Neural progenitor cell (in vitro differentiated cells): ENCODE measurements around the gene DIRAS1. TPM values are rescaled to one million over a fixed set of nuclear protein-coding genes. Genes with fewer than 3 reads are reported as not detected.

Experiments used
- DNase-seq: peaks from one replicate; pipeline ENCODE4 v3.0.0-alpha.2; 2016; ENCODE audit warnings: low spot score
- H2AFZ ChIP-seq: fragments of 200-600 bp; sonication (generic); replicated peaks from 2 replicates; pipeline ENCODE4 v1.6.1; 2016; ENCODE audit warnings: antibody characterized with exemption
- H3F3A ChIP-seq: fragments of 200-600 bp; sonication (generic); 2 replicates; pipeline ENCODE4 v1.6.1; 2016; ENCODE audit warnings: antibody characterized with exemption, low read depth
- H3K27ac ChIP-seq: fragments of 200-600 bp; sonication (generic); 2 replicates; pipeline ENCODE4 v1.5.1; 2016; ENCODE audit warnings: mild to moderate bottlenecking
- H3K27me3 ChIP-seq: fragments of 200-600 bp; sonication (generic); 2 replicates; pipeline ENCODE4 v1.6.1; 2016; ENCODE audit warnings: mild to moderate bottlenecking, moderate library complexity
- H3K36me3 ChIP-seq: fragments of 200-600 bp; sonication (generic); 2 replicates; pipeline ENCODE4 v1.5.1; 2016
- H3K4me1 ChIP-seq: fragments of 200-600 bp; sonication (generic); 2 replicates; pipeline ENCODE4 v1.6.1; 2016; ENCODE audit warnings: mixed run types
- H3K4me2 ChIP-seq: fragments of 200-600 bp; sonication (generic); 2 replicates; pipeline ENCODE4 v1.6.1; 2016
- H3K4me3 ChIP-seq: fragments of 200-600 bp; sonication (generic); 2 replicates; pipeline ENCODE4 v1.5.1; 2016
- H3K79me2 ChIP-seq: fragments of 200-600 bp; sonication (generic); 2 replicates; pipeline ENCODE4 v1.6.1; 2016; ENCODE audit warnings: low read depth
- H3K9ac ChIP-seq: fragments of 200-600 bp; sonication (generic); 2 replicates; pipeline ENCODE4 v1.6.1; 2016
- H3K9me3 ChIP-seq: fragments of 200-600 bp; sonication (generic); 2 replicates; pipeline ENCODE4 v1.5.1; 2016; ENCODE audit warnings: low read depth
- H4K20me1 ChIP-seq: fragments of 200-600 bp; sonication (generic); 2 replicates; pipeline ENCODE4 v1.6.1; 2016; ENCODE audit warnings: low read depth
- H3K27ac Mint-ChIP-seq: 3 replicates; pipeline ENCODE4 v1.8.0; 2021; ENCODE audit warnings: mixed read lengths
- H3K27me3 Mint-ChIP-seq: 2 replicates; pipeline ENCODE4 v1.8.0; 2022; ENCODE audit warnings: low read depth, mild to moderate bottlenecking, inconsistent platforms, moderate library complexity, mixed read lengths; ENCODE audit not compliant: insufficient read depth
- H3K36me3 Mint-ChIP-seq: 3 replicates; pipeline ENCODE4 v1.8.0; 2021; ENCODE audit warnings: mixed read lengths
- H3K4me1 Mint-ChIP-seq: 3 replicates; pipeline ENCODE4 v1.8.0; 2021; ENCODE audit warnings: mixed read lengths
- H3K4me3 Mint-ChIP-seq: 3 replicates; pipeline ENCODE4 v1.8.0; 2021; ENCODE audit warnings: mild to moderate bottlenecking, moderate library complexity, mixed read lengths
- H3K9me3 Mint-ChIP-seq: 3 replicates; pipeline ENCODE4 v1.8.0; 2020; ENCODE audit warnings: mixed read lengths
- EZH2 ChIP-seq: fragments of 200-600 bp; sonication (generic); IDR thresholded peaks from 2 replicates; pipeline ENCODE4 v1.6.1; 2017; ENCODE audit warnings: antibody characterized with exemption, mild to moderate bottlenecking, moderate library complexity
- EZH2phosphoT487 ChIP-seq: fragments of 200-600 bp; sonication (generic); IDR thresholded peaks from 2 replicates; pipeline ENCODE4 v1.6.1; 2017; ENCODE audit warnings: antibody characterized with exemption
- total RNA-seq: library from RNA; depleted of rRNA; stranded (reverse); fragments of >200 nt; gene quantifications from 2 replicates; pipeline ENCODE4 v1.2.3, GENCODE V29; 2015; ENCODE audit warnings: low replicate concordance
- TF ChIP-seq, protein P1 (sequence below): fragments of 200-600 bp; sonication (generic); IDR thresholded peaks from 2 replicates; pipeline ENCODE4 v1.5.1; 2017; ENCODE audit warnings: antibody characterized with exemption, mild to moderate bottlenecking

DIRAS1 gene
- total RNA-seq, 1 donor from 2014 or later = 2.7 TPM

DNA sequence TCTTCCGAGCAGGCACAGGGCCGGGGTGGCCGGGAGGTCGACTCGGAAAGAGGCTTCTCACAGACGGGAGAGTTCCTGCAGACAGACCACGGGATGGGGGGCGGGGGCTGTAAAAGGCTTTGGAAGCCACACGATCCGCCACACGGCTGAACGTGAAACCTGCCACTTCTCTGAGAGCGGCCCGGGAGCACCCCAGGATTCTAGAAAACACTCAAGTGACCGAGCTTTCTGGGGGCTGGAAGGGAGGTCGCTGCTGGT, 34.2 kb upstream of the DIRAS1 start:
- Histone ChIP-seq H3F3A (no peaks in the 10 kb centered on the region), H3K79me2 (no peaks in the 10 kb centered on the region), H3K4me1 (no peaks in the 10 kb centered on the region), H3K27ac (no peak overlapping the region), H3K9me3 (no peaks in the 10 kb centered on the region), H3K4me3 (no peak overlapping the region), H3K9ac (no peak overlapping the region), H3K4me2 (no peak overlapping the region), H4K20me1 (no peaks in the 10 kb centered on the region), H2AFZ (no peak overlapping the region), H3K36me3 (no peaks in the 10 kb centered on the region), H3K27me3 (no peaks in the 10 kb centered on the region)
- Mint-ChIP-seq H3K36me3 (peaks cover 17% of the 10 kb centered on the region), H3K27me3 (peaks cover 2% of the 10 kb centered on the region), H3K4me1 (no peaks in the 10 kb centered on the region), H3K4me3 (no peak overlapping the region), H3K9me3 (no peaks in the 10 kb centered on the region), H3K27ac (no peak overlapping the region)
- TF ChIP-seq EZH2 = no peak
- TF ChIP-seq, protein P1, sequence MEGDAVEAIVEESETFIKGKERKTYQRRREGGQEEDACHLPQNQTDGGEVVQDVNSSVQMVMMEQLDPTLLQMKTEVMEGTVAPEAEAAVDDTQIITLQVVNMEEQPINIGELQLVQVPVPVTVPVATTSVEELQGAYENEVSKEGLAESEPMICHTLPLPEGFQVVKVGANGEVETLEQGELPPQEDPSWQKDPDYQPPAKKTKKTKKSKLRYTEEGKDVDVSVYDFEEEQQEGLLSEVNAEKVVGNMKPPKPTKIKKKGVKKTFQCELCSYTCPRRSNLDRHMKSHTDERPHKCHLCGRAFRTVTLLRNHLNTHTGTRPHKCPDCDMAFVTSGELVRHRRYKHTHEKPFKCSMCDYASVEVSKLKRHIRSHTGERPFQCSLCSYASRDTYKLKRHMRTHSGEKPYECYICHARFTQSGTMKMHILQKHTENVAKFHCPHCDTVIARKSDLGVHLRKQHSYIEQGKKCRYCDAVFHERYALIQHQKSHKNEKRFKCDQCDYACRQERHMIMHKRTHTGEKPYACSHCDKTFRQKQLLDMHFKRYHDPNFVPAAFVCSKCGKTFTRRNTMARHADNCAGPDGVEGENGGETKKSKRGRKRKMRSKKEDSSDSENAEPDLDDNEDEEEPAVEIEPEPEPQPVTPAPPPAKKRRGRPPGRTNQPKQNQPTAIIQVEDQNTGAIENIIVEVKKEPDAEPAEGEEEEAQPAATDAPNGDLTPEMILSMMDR = no peak
- no peak for TF ChIP-seq EZH2phosphoT487
- DNase-seq = no peak

DNA sequence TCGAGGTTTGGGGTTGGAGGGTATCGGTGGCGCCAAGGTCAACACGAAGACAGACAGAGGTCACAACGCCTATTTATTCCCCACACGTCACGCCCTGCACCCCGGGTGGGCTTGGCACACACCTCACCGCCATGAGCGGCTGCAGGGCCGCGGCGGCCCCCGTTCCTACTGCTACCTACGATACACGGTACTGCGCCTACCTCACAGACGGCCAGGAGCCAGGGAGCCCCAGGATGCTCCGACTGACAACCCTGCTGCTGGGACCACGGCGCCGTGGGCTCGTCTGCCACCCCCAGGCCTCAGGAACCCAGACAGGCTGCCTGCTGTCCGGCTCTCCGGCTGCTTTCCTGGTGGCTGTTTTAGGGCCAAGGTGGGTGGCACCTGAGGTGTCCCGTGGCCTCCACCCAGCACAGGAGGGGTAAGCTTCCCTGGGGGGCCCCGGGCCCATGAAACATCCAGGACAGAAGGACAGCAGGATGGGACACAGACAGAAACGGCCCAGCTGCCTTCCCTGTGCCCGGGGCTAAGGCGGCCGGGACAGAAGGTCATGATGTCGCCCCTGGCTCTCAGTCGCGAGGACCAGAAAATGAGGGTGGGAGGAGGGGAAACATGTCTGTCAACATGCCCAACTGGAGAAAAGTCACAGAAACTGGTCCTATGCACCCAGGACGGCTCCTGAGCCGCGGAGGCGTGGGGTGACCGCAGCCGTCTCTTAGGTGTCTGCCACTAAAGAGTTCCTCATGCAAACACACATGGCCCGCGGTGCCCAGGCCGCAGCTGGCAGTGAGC, 33.7 kb upstream of the DIRAS1 start:
- H3K4me3 Mint-ChIP-seq = no peak overlapping the region
- no peaks in the 10 kb centered on the region for H3K4me1 Mint-ChIP-seq
- Histone ChIP-seq H2AFZ (no peak overlapping the region), H3K9me3 (no peaks in the 10 kb centered on the region), H3F3A (no peaks in the 10 kb centered on the region), H3K4me1 (no peaks in the 10 kb centered on the region), H3K27ac (no peak overlapping the region), H4K20me1 (no peaks in the 10 kb centered on the region), H3K9ac (no peak overlapping the region), H3K27me3 (no peaks in the 10 kb centered on the region), H3K4me2 (no peak overlapping the region), H3K4me3 (no peak overlapping the region), H3K36me3 (no peaks in the 10 kb centered on the region), H3K79me2 (no peaks in the 10 kb centered on the region)
- H3K36me3 Mint-ChIP-seq = peaks cover 17% of the 10 kb centered on the region
- no peaks in the 10 kb centered on the region for H3K9me3 Mint-ChIP-seq
- DNase-seq = no peak
- TF ChIP-seq EZH2phosphoT487 (no peak), EZH2 (no peak)
- TF ChIP-seq, protein P1 = no peak
- no peak overlapping the region for H3K27ac Mint-ChIP-seq
- H3K27me3 Mint-ChIP-seq = peaks cover under 1% of the 10 kb centered on the region

DNA sequence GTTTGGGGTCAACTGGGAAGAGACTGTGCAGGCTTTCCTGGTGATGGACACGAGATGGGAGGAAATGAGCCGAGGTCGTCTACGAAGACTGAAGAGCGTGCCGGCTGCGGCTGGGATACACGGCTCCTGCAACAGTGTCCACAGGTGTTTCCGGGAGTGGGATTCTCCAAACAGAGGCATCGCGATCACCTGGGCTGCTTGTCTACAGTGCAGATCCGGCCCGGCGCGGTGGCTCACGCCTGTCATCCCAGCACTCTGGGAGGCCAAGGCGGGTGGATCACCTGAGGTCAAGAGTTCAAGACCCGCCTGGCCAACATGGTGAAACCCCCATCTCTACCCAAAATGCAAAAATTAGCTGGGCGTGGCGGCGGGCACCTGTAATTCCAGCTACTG, 30.3 kb upstream of the DIRAS1 start:
- Histone ChIP-seq H3K9ac (no peak overlapping the region), H3F3A (no peaks in the 10 kb centered on the region), H3K4me2 (no peak overlapping the region), H3K27me3 (peaks cover 27% of the 10 kb centered on the region), H3K9me3 (no peaks in the 10 kb centered on the region), H3K4me1 (no peaks in the 10 kb centered on the region), H4K20me1 (no peaks in the 10 kb centered on the region), H2AFZ (no peak overlapping the region), H3K79me2 (no peaks in the 10 kb centered on the region), H3K4me3 (no peak overlapping the region), H3K27ac (no peak overlapping the region), H3K36me3 (no peaks in the 10 kb centered on the region)
- Mint-ChIP-seq H3K36me3 (peaks cover 7% of the 10 kb centered on the region), H3K9me3 (no peaks in the 10 kb centered on the region), H3K27ac (no peak overlapping the region), H3K4me3 (no peak overlapping the region), H3K4me1 (no peaks in the 10 kb centered on the region), H3K27me3 (peaks cover 7% of the 10 kb centered on the region)
- no peak for DNase-seq
- TF ChIP-seq, protein P1 = no peak
- TF ChIP-seq EZH2 (no peak), EZH2phosphoT487 (no peak)
